Sigmoid colon (tissue), 4 donors: ENCODE results near the gene COLEC12.
"Not testable (repeated sequence)": the region's sequence is repeated elsewhere in the genome, so short reads cannot be mapped to it uniquely, and the experiment has no call there.

Experiments used
- CTCF ChIP-seq, 4 experiments: fragments of 450-650 bp in 3 of 4; fragments of 200-600 bp in 1 of 4; IDR thresholded peaks; one replicate each; pipeline ENCODE4 v1.5.1; 2016 to 2019; ENCODE audit warnings: antibody characterized with exemption in 4 of 4, mild to moderate bottlenecking in 3 of 4, moderate library complexity in 2 of 4
- EP300 ChIP-seq, 4 donors: sonication (generic); formaldehyde crosslinking; IDR thresholded peaks; one replicate each; pipeline ENCODE4 v1.6.1; 2017; ENCODE audit warnings: antibody characterized with exemption in 4 of 4
- POLR2A ChIP-seq, 2 donors: fragments of 450-650 bp; IDR thresholded peaks; one replicate each; pipeline ENCODE4 v1.6.1; 2016; ENCODE audit warnings: antibody characterized with exemption in 2 of 2, mild to moderate bottlenecking in 2 of 2, moderate library complexity in 2 of 2

- TF ChIP-seq CTCF, EP300, POLR2A (IDR thresholded peaks at IDR 0.05): not testable (repeated sequence)
Observed at GRCh38 chr18:289970-290369, 210.5 kb downstream of the COLEC12 start.
